SK-N-MC (cell line): ENCODE data around the gene SH3BP1.

Experiments
- EZH2 ChIP-seq: fragments of 200-600 bp; sonication (generic); IDR thresholded peaks from one replicate; pipeline ENCODE4 v1.6.1; 2017; ENCODE audit warnings: antibody characterized with exemption
- FOXP2 ChIP-seq: optimal IDR thresholded peaks from 2 replicates; pipeline ENCODE3; 2011; ENCODE audit warnings: mild to moderate bottlenecking, moderate library complexity; ENCODE audit not compliant: insufficient read depth; ENCODE audit errors: extremely low read length, control extremely low read depth
- POLR2AphosphoS5 ChIP-seq: IDR thresholded peaks from 2 replicates; pipeline ENCODE4 v1.6.1; 2012; ENCODE audit warnings: mild to moderate bottlenecking, low read depth, low read length, borderline replicate concordance

DNA sequence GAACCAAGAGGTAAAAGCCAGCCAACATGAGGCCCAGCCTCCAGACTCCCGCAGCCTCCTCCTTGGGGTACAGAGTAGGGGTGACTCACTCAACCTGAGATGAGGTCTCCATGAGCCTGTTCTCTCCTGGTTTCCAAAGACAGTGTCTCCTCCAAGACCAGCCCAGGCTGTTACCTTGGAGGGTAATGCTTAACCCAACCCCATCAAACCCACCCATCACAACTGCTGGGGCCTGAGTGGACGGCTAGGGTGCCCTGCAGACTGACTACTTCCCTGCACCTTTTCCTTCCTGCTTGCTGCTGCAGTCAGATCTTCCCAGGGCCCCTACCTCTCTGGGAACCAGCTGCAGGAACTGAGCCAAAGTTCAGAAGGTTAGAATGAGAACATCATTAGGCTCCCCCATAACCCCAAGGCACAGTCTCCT, 41.5 kb downstream of the SH3BP1 start:
- TF ChIP-seq EZH2 (no peak), POLR2AphosphoS5 (no peak), FOXP2 (no peak)
